PC-3 (cell line): ENCODE measurements around the gene PSMB5. TPM values are rescaled to one million over a fixed set of nuclear protein-coding genes. Genes with fewer than 3 reads are reported as not detected.

Source experiments
- ATAC-seq: fragments of 200-7000 bp; cut with Tn5 transposase; 2 replicates; pipeline ENCODE4 v1.9.1; 2020; ENCODE audit warnings: mild to moderate bottlenecking, moderate library complexity
- BruUV-seq: library from RNA; stranded (reverse); fragments of 400-500 nt; replicated peaks from 2 replicates; lab custom pipeline; 2021; lab: Mats Ljungman, UMichigan
- CTCF ChIA-PET: fragments of 300-600 bp; sonication (Branson Sonifier 250); formaldehyde crosslinking; loops from one replicate; lab custom pipeline; 2022; ENCODE audit warnings: antibody characterized with exemption; lab: Charles Lee
- POLR2A ChIA-PET: fragments of 300-600 bp; sonication (Branson Sonifier 250); formaldehyde crosslinking; loops from one replicate; lab custom pipeline; 2022; ENCODE audit warnings: antibody characterized with exemption; ENCODE audit not compliant: unreplicated experiment; lab: Charles Lee
- DNase-seq: peaks from one replicate; pipeline ENCODE4 v3.0.0-alpha.2; 2015
- H2AFZ ChIP-seq: fragments of 300-600 bp; sonication (generic); 2 replicates; pipeline ENCODE4 v1.6.0; 2016; ENCODE audit warnings: antibody characterized with exemption, low read length
- H3F3A ChIP-seq: fragments of 300-600 bp; sonication (generic); one replicate; pipeline ENCODE4 v1.6.0; 2017; ENCODE audit warnings: antibody characterized with exemption, low read length, control low read depth, mild to moderate bottlenecking; ENCODE audit not compliant: unreplicated experiment
- H3K27ac ChIP-seq: fragments of 300-600 bp; sonication (generic); 2 replicates; pipeline ENCODE4 v1.5.1; 2016; ENCODE audit warnings: mild to moderate bottlenecking, low read length
- H3K27me3 ChIP-seq: fragments of 300-600 bp; sonication (generic); 2 replicates; pipeline ENCODE4 v1.6.1; 2016; ENCODE audit warnings: low read length, mixed read lengths
- H3K36me3 ChIP-seq: fragments of 300-600 bp; sonication (generic); 2 replicates; pipeline ENCODE4 v1.6.1; 2016; ENCODE audit warnings: low read depth, mixed run types, low read length, mixed read lengths
- H3K4me1 ChIP-seq: fragments of 300-600 bp; sonication (generic); 2 replicates; pipeline ENCODE4 v1.5.1; 2016; ENCODE audit warnings: low read length; ENCODE audit not compliant: insufficient read depth
- H3K4me2 ChIP-seq: fragments of 300-600 bp; sonication (generic); 2 replicates; pipeline ENCODE4 v1.6.0; 2016; ENCODE audit warnings: low read length
- H3K4me3 ChIP-seq: fragments of 300-600 bp; sonication (generic); 2 replicates; pipeline ENCODE4 v1.5.1; 2016; ENCODE audit warnings: mild to moderate bottlenecking, low read length, mixed read lengths
- H3K79me2 ChIP-seq: fragments of 300-600 bp; sonication (generic); 2 replicates; pipeline ENCODE4 v1.6.1; 2017; ENCODE audit warnings: low read length, mixed read lengths
- H3K9ac ChIP-seq: fragments of 300-600 bp; sonication (generic); 2 replicates; pipeline ENCODE4 v1.6.0; 2016; ENCODE audit warnings: mild to moderate bottlenecking, low read length
- H3K9me2 ChIP-seq: fragments of 300-600 bp; sonication (generic); replicated peaks from 2 replicates; pipeline ENCODE4 v1.6.1; 2016; ENCODE audit warnings: mixed run types, low read length, mixed read lengths
- H3K9me3 ChIP-seq: fragments of 300-600 bp; sonication (generic); 2 replicates; pipeline ENCODE4 v1.6.1; 2016; ENCODE audit warnings: low read length, mixed read lengths
- H4K20me1 ChIP-seq: fragments of 300-600 bp; sonication (generic); 2 replicates; pipeline ENCODE4 v1.6.1; 2016; ENCODE audit warnings: low read length, mixed read lengths
- EZH2 ChIP-seq: fragments of 300-600 bp; sonication (generic); IDR thresholded peaks from one replicate; pipeline ENCODE4 v1.6.1; 2017; ENCODE audit warnings: antibody characterized with exemption, mild to moderate bottlenecking, low read length; ENCODE audit not compliant: unreplicated experiment
- EZH2phosphoT487 ChIP-seq: fragments of 300-600 bp; sonication (generic); IDR thresholded peaks from 2 replicates; pipeline ENCODE4 v1.6.1; 2018; ENCODE audit warnings: mild to moderate bottlenecking, antibody characterized with exemption, low read length, borderline replicate concordance
- intact Hi-C: fragments of 100-400 bp; cut with micrococcal nuclease; formaldehyde crosslinking; loops from 2 replicates; pipeline ENCODE4 v1.9.0; 2023
- total RNA-seq: library from RNA; depleted of rRNA; stranded (reverse); fragments of >200 nt; gene quantifications from 2 replicates; pipeline ENCODE4 v1.2.3, GENCODE V29; 2014
- TF ChIP-seq, protein P1 (sequence below): fragments of 300-600 bp; sonication (generic); conservative IDR thresholded peaks from 2 replicates; pipeline ENCODE4 v1.5.1; 2017; ENCODE audit warnings: antibody characterized with exemption, low read depth, mild to moderate bottlenecking, low read length

PSMB5 gene
- total RNA-seq, 1 experiment from 2014 or later = 424 TPM

DNA sequence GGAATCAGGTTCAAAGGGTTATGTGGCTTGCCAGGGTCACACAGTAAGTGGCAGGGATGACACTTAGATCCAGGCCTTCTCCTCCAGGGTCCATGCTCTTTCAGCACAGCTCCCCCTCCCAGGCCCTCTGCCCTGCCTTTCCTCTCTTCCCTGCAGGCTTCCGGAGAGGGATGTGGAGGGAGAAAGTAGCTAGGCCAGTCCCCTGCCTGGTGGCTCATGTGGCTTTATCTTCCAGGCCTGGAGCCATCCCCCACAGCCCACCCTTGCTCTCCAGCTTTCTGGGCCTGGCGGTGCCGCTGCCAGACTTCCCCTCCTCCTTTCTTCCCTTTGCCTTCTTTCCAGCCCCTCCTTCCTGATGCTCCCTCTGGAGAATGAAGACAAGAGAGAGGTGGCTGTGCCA lies 9.1 kb upstream of the PSMB5 start:
- POLR2A ChIA-PET = no interaction called here
- CTCF ChIA-PET = no interaction called here

DNA sequence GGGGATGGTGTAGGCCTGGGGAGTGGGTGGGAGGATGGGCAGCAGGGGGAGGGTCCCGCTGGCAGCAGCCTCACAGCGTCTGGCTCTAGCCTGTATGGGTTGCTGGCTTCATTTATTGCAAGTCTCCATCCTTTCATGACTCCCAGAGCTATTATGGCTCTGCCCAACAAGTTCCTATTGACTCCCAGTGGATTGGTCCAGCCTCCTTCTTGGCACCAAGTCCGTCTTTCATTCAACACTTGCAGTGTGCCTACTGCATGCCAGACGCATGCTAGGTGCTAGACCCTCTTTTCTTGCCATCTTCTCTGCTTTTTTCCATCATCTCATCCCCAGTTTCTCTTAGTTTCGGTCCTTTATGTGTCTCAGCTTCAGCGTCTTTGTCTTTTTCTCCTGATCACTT lies 8.4 kb upstream of the PSMB5 start:
- CTCF ChIA-PET = no interaction called here
- no peak for TF ChIP-seq EZH2phosphoT487
- TF ChIP-seq, protein P1, sequence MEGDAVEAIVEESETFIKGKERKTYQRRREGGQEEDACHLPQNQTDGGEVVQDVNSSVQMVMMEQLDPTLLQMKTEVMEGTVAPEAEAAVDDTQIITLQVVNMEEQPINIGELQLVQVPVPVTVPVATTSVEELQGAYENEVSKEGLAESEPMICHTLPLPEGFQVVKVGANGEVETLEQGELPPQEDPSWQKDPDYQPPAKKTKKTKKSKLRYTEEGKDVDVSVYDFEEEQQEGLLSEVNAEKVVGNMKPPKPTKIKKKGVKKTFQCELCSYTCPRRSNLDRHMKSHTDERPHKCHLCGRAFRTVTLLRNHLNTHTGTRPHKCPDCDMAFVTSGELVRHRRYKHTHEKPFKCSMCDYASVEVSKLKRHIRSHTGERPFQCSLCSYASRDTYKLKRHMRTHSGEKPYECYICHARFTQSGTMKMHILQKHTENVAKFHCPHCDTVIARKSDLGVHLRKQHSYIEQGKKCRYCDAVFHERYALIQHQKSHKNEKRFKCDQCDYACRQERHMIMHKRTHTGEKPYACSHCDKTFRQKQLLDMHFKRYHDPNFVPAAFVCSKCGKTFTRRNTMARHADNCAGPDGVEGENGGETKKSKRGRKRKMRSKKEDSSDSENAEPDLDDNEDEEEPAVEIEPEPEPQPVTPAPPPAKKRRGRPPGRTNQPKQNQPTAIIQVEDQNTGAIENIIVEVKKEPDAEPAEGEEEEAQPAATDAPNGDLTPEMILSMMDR = no peak
- no peak for TF ChIP-seq EZH2
- H3K4me3 ChIP-seq = no peak overlapping the region
- H3K36me3 ChIP-seq = no peaks in the 10 kb centered on the region
- no peak overlapping the region for H3K4me2 ChIP-seq
- no peaks in the 10 kb centered on the region for H3K79me2 ChIP-seq
- H3F3A ChIP-seq = no peaks in the 10 kb centered on the region
- no peaks in the 10 kb centered on the region for H4K20me1 ChIP-seq
- no peaks in the 10 kb centered on the region for H3K9me2 ChIP-seq
- no peak overlapping the region for H2AFZ ChIP-seq
- DNase-seq = no peak
- no peaks in the 10 kb centered on the region for H3K27me3 ChIP-seq
- H3K4me1 ChIP-seq = peaks cover 20% of the 10 kb centered on the region
- POLR2A ChIA-PET = no interaction called here
- no peak overlapping the region for H3K27ac ChIP-seq
- ATAC-seq = no peak
- H3K9ac ChIP-seq = no peak overlapping the region
- H3K9me3 ChIP-seq = no peaks in the 10 kb centered on the region
- intact Hi-C loops = no loop called here
- BruUV-seq = no TSS peak

More for the DNA sequence above, 9.1 kb upstream of the PSMB5 start:
- no peak for DNase-seq
- no peak overlapping the region for H3K27ac ChIP-seq
- H3K9me2 ChIP-seq = no peaks in the 10 kb centered on the region
- no peaks in the 10 kb centered on the region for H3K36me3 ChIP-seq
- ATAC-seq = no peak
- peaks cover 20% of the 10 kb centered on the region for H3K4me1 ChIP-seq
- H3K79me2 ChIP-seq = no peaks in the 10 kb centered on the region
- no peaks in the 10 kb centered on the region for H3F3A ChIP-seq
- no peak for TF ChIP-seq EZH2phosphoT487
- TF ChIP-seq EZH2 = no peak
- TF ChIP-seq, protein P1 = no peak
- no peaks in the 10 kb centered on the region for H3K9me3 ChIP-seq
- no peak overlapping the region for H3K9ac ChIP-seq
- no peaks in the 10 kb centered on the region for H3K27me3 ChIP-seq
- H4K20me1 ChIP-seq = no peaks in the 10 kb centered on the region
- H3K4me3 ChIP-seq = no peak overlapping the region
- no TSS peak for BruUV-seq
- intact Hi-C loops = no loop called here
- no peak overlapping the region for H2AFZ ChIP-seq
- H3K4me2 ChIP-seq = no peak overlapping the region

DNA sequence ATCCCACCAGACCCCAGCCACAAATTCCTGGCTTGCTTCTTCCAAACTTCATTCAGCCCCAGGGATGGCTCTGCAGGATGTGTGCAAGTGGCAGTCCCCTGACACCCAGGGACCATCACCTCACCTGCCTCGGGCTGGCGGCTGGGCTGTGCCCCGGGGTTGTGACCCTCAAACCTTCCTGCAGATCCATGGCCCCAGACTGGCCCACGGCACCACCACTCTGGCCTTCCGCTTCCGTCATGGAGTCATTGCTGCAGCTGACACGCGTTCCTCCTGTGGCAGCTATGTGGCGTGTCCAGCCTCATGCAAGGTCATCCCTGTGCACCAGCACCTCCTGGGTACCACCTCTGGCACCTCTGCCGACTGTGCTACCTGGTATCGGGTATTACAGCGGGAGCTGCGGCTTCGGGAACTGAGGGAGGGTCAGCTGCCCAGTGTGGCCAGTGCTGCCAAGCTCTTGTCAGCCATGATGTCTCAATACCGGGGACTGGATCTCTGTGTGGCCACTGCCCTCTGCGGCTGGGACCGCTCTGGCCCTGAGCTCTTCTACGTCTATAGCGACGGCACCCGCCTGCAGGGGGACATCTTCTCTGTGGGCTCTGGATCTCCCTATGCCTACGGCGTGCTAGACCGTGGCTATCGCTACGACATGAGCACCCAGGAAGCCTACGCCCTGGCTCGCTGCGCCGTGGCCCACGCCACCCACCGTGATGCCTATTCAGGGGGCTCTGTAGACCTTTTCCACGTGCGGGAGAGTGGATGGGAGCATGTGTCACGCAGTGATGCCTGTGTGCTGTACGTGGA lies 7.7 kb upstream of the PSMB5 start, which contains the start of gene PSMB11:
Gene PSMB11, plus strand, starts transcription at position 51 of the 804 bp plus-strand sequence. Its CDS starts 14 bp downstream, at position 65.
- ATAC-seq (no peak; the same call in 1 of the 2 replicates), DNase-seq (no peak)
- no peaks in the 10 kb centered on the region for H3F3A ChIP-seq
- H3K36me3 ChIP-seq = no peaks in the 10 kb centered on the region
- H2AFZ ChIP-seq = no peak within 1 kb of the TSS
- TF ChIP-seq, protein P1 = no peak
- TF ChIP-seq EZH2phosphoT487 (no peak), EZH2 (no peak)
- BruUV-seq = no TSS peak
- H3K9me2 ChIP-seq = no peaks in the 10 kb centered on the region
- ChIA-PET CTCF (interaction anchor here (0.6 kb wide), 1 partner anchor 66 kb away, joined by 4 read pairs; no protein-coding TSS in a partner anchor), POLR2A (interaction anchor here (0.6 kb wide), 1 partner anchor 18 kb away, joined by 6 read pairs; no protein-coding TSS in a partner anchor)
- no peaks in the 10 kb centered on the region for H3K79me2 ChIP-seq
- H3K9ac ChIP-seq = no peak within 1 kb of the TSS
- H3K4me1 ChIP-seq = peaks cover 20% of the 10 kb centered on the region
- H3K4me3 ChIP-seq = no peak within 1 kb of the TSS
- H4K20me1 ChIP-seq = no peaks in the 10 kb centered on the region
- no peak within 1 kb of the TSS; the same call in 1 of the 2 replicates for H3K27ac ChIP-seq
- no peaks in the 10 kb centered on the region for H3K9me3 ChIP-seq
- H3K4me2 ChIP-seq = peak within 1 kb of the TSS; percentile 29; the same call in 1 of the 2 replicates
- intact Hi-C loops = no loop called here
- no peaks in the 10 kb centered on the region for H3K27me3 ChIP-seq
